HPDE6-E6E7 (cell line): ENCODE results near the gene COX18.
A peak's percentile ranks its signal among the peaks of the same experiment; 100 is the strongest.

Experiments used
- DNase-seq: peaks from one replicate; pipeline ENCODE4 v3.0.0; 2011; ENCODE audit warnings: missing footprints; ENCODE audit errors: extremely low spot score

Gene COX18

GRCh38 chr4:73053076-73053475, 16.4 kb downstream of the COX18 start:
- no peak for DNase-seq

GRCh38 chr4:73051625-73052024, 17.9 kb downstream of the COX18 start:
- DNase-seq = no peak

- DNase-seq = no peak
Measured at GRCh38 chr4:73045879-73046278, 23.6 kb downstream of the COX18 start.

- DNase-seq = no peak
Measured at GRCh38 chr4:73037057-73037456, 32.5 kb downstream of the COX18 start.

GRCh38 chr4:73036123-73036522, 33.4 kb downstream of the COX18 start:
- no peak for DNase-seq

- no peak for DNase-seq
Measured at GRCh38 chr4:73034896-73035295, 34.6 kb downstream of the COX18 start.

GRCh38 chr4:73028621-73029020, 40.9 kb downstream of the COX18 start:
- no peak for DNase-seq

- DNase-seq = peak; percentile 81
Measured at GRCh38 chr4:73021634-73022033, 47.9 kb downstream of the COX18 start.

GRCh38 chr4:73019462-73020047, 50.0 kb downstream of the COX18 start:
- DNase-seq = peak; percentile 23

- no peak for DNase-seq
Measured at GRCh38 chr4:73018595-73018994, 50.9 kb downstream of the COX18 start.

- DNase-seq = no peak
Measured at GRCh38 chr4:73013310-73013709, 56.2 kb downstream of the COX18 start.

GRCh38 chr4:73012673-73013072, 56.8 kb downstream of the COX18 start:
- no peak for DNase-seq

GRCh38 chr4:73011629-73011985, 57.9 kb downstream of the COX18 start:
- DNase-seq = no peak

GRCh38 chr4:73010789-73011628, 58.5 kb downstream of the COX18 start:
- DNase-seq = no peak

GRCh38 chr4:73007526-73008100, 61.9 kb downstream of the COX18 start:
- no peak for DNase-seq

- DNase-seq = no peak
Measured at GRCh38 chr4:73006286-73006990, 63.1 kb downstream of the COX18 start.

- no peak for DNase-seq
Measured at GRCh38 chr4:73005514-73005913, 64.0 kb downstream of the COX18 start.
